Measurements from ENCODE around the gene DOK1. TPM values are rescaled to one million over a fixed set of nuclear protein-coding genes. Genes with fewer than 3 reads are reported as not detected.

DOK1 gene
- total RNA-seq, 1 experiment from 2014 or later = 15.0 TPM

DNA sequence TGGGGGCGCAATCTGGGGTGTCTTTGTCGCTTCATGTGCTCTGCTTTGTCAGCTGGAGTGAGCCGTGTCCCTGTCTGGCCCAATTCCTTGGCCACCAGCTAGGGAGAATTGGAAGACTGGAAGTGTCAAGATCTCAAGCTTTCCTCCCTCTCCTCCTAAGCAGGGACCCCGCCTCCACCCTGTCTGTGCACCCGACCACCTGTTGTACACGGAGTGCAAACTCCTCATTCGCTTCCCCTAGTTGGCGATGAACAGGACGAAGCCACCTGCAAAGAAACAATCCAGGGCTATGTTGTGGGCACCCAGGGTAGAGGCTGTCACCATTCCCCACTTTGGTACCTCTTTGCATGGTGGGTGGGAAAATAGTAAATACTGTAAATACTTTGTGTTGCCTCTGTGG is 26.8 kb upstream of the DOK1 start:
- DNase-seq = no peak
- no peaks in the 10 kb centered on the region for H3K27me3 ChIP-seq (ENCODE audit: insufficient read depth, low read depth)
- H3K9me2 ChIP-seq (ENCODE audit: insufficient read depth) = no peaks in the 10 kb centered on the region
- H3K9me3 ChIP-seq (ENCODE audit: insufficient read depth, low read depth) = no peaks in the 10 kb centered on the region
- no peak overlapping the region for H3K27ac ChIP-seq
- no TSS peak for BruUV-seq (replicated peaks)
- TF ChIP-seq EZH2 (IDR thresholded peaks at IDR 0.05; ENCODE audit: low read depth) = no peak
- TF ChIP-seq, protein P1, sequence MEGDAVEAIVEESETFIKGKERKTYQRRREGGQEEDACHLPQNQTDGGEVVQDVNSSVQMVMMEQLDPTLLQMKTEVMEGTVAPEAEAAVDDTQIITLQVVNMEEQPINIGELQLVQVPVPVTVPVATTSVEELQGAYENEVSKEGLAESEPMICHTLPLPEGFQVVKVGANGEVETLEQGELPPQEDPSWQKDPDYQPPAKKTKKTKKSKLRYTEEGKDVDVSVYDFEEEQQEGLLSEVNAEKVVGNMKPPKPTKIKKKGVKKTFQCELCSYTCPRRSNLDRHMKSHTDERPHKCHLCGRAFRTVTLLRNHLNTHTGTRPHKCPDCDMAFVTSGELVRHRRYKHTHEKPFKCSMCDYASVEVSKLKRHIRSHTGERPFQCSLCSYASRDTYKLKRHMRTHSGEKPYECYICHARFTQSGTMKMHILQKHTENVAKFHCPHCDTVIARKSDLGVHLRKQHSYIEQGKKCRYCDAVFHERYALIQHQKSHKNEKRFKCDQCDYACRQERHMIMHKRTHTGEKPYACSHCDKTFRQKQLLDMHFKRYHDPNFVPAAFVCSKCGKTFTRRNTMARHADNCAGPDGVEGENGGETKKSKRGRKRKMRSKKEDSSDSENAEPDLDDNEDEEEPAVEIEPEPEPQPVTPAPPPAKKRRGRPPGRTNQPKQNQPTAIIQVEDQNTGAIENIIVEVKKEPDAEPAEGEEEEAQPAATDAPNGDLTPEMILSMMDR (conservative IDR thresholded peaks at IDR 0.05) = no peak
- CTCF ChIA-PET = no interaction called here
- H2AFZ ChIP-seq = no peak overlapping the region
- peaks cover 18% of the 10 kb centered on the region for H3K36me3 ChIP-seq (ENCODE audit: low read depth)
- H3K4me2 ChIP-seq = peak overlapping the region; percentile 99
- POLR2A ChIA-PET (ENCODE audit: unreplicated experiment) = no interaction called here
- peaks cover 12% of the 10 kb centered on the region; the same call in 1 of the 2 replicates for H3F3A ChIP-seq (ENCODE audit: insufficient read depth, low read depth)
- H3K4me3 ChIP-seq = peak overlapping the region; percentile 93; the same call in 1 of the 2 replicates
- peaks cover 9% of the 10 kb centered on the region; the same call in 1 of the 2 replicates for H4K20me1 ChIP-seq (ENCODE audit: insufficient read depth)
- H3K79me2 ChIP-seq (ENCODE audit: low read depth) = peaks cover 37% of the 10 kb centered on the region
- H3K4me1 ChIP-seq (replicated peaks; ENCODE audit: insufficient read depth) = peaks cover 18% of the 10 kb centered on the region
- intact Hi-C loops (cut with micrococcal nuclease; ENCODE audit: unreplicated experiment) = no loop called here

DNA sequence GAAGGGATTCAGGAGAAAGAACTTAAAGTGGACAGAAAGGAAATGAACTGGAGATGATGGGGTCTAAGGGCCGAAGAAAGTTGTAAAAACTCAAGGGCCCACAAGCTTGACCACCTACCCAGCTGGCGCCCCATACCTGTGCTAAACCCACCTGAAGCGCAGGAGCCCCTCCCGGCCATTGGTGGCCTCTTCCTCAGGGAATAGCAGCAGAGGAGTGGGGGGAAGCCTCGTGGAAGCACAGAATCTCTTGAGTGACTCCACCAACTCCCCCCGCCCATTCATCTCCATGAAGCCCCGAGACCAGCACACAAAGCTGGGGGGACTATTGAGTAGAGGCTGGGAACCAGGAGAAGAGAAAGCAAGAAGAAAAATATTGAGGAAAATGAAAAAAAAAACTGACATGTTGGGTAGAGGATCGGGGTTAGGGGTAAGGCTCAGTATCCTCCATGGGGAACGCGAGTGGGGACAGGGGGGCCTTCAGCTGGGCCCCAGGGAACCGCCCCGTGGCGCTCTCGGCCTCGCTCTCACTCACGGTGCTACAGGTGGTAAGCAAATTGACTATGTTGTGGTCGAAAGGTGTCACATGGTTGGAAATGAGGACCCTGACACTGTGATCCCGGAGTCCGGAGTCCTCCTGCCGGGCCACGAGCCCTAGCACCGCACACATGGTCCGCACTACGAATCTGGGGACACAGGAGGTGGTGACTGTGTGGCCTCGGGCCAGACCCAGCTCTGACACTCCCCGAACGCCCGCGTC is 25.7 kb upstream of the DOK1 start:
- ChIA-PET POLR2A (ENCODE audit: unreplicated experiment) (interaction anchor here (0.6 to 1.0 kb wide), 3 partner anchors 11 to 41 kb away, joined by 3 read pairs; no protein-coding TSS in a partner anchor), CTCF (no interaction called here)
- H3K79me2 ChIP-seq (ENCODE audit: low read depth) = peaks cover 37% of the 10 kb centered on the region
- no peaks in the 10 kb centered on the region for H3K27me3 ChIP-seq (ENCODE audit: insufficient read depth, low read depth)
- no peak for DNase-seq
- H3K9me3 ChIP-seq (ENCODE audit: insufficient read depth, low read depth) = no peaks in the 10 kb centered on the region
- peaks cover 9% of the 10 kb centered on the region; the same call in 1 of the 2 replicates for H4K20me1 ChIP-seq (ENCODE audit: insufficient read depth)
- peaks cover 18% of the 10 kb centered on the region for H3K4me1 ChIP-seq (replicated peaks; ENCODE audit: insufficient read depth)
- peaks cover 12% of the 10 kb centered on the region; the same call in 1 of the 2 replicates for H3F3A ChIP-seq (ENCODE audit: insufficient read depth, low read depth)
- H2AFZ ChIP-seq = peak overlapping the region; percentile 83
- no peaks in the 10 kb centered on the region for H3K9me2 ChIP-seq (ENCODE audit: insufficient read depth)
- intact Hi-C loops (cut with micrococcal nuclease; ENCODE audit: unreplicated experiment) = loop anchor here (1.0 kb wide), 3 partner anchors 21 to 88 kb away; partner anchors contain the start of genes PCGF1 and TTC31
- peaks cover 18% of the 10 kb centered on the region for H3K36me3 ChIP-seq (ENCODE audit: low read depth)
- TF ChIP-seq EZH2 (IDR thresholded peaks at IDR 0.05; ENCODE audit: low read depth) = no peak
- TF ChIP-seq, protein P1 (conservative IDR thresholded peaks at IDR 0.05) = no peak
- TSS peak; percentile 58 for BruUV-seq (replicated peaks)
- peak overlapping the region; percentile 93 for H3K4me3 ChIP-seq
- H3K27ac ChIP-seq = peak overlapping the region; percentile 48
- H3K4me2 ChIP-seq = peak overlapping the region; percentile 99

DNA sequence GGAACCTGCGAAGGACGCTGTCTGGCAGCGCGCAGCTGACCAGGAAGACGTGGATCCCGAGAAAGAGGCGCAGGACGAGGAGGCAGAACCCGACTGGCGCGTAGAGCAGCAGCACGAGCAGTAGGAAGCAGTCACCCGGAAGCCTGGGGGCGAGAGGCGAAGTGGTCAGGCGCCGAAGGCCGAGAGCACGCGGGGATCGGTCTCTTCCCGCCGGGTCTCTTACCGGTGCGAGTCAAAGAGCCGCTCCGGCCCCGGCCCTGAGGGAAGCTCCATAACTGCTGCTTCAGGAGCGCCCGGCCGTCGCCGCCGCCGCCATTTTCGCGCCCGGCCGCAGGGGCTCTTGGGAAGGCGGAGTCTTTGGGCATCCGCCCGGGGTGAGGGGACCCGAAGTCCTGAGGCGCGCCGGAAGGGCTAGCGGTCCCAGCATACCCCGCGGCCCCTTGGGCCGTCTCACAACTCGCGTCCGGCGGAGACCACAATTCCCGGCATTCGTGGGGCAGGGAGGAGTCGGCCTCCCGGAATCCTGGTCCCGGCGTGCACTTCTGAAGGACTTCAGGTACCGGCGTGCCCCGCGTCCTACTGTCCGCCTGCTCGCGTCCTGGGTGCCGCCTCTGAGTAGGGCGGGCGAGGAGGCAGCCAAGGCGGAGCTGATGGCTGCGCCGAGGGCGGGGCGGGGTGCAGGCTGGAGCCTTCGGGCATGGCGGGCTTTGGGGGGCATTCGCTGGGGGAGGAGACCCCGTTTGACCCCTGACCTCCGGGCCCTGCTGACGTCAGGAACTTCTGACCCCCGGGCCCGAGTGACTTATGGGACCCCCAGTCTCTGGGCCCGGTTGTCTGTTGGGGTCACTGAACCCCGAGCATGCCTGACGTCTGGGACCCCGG is 24.9 kb upstream of the DOK1 start, which contains the start of the genes AUP1 and HTRA2:
TSS of gene AUP1 (minus strand) at position 350 of the 882 bp plus-strand sequence. CDS start at position 273, 77 bp downstream.
TSS of gene HTRA2 (plus strand) at position 577 of the 882 bp plus-strand sequence. CDS start at position 651, 74 bp downstream.
- H3K4me3 ChIP-seq = peak within 1 kb of the TSS; percentile 93
- peak within 1 kb of the TSS; percentile 94 for H2AFZ ChIP-seq
- no peaks in the 10 kb centered on the region for H3K9me3 ChIP-seq (ENCODE audit: insufficient read depth, low read depth)
- peak within 1 kb of the TSS; percentile 99 for H3K4me2 ChIP-seq
- DNase-seq = peak; percentile 97 to 98
- BruUV-seq (replicated peaks) = no TSS peak
- H4K20me1 ChIP-seq (ENCODE audit: insufficient read depth) = peaks cover 9% of the 10 kb centered on the region; the same call in 1 of the 2 replicates
- H3K36me3 ChIP-seq (ENCODE audit: low read depth) = peaks cover 18% of the 10 kb centered on the region
- peaks cover 37% of the 10 kb centered on the region for H3K79me2 ChIP-seq (ENCODE audit: low read depth)
- TF ChIP-seq, protein P1 (conservative IDR thresholded peaks at IDR 0.05) = no peak
- TF ChIP-seq EZH2 (IDR thresholded peaks at IDR 0.05; ENCODE audit: low read depth) = no peak
- peaks cover 18% of the 10 kb centered on the region for H3K4me1 ChIP-seq (replicated peaks; ENCODE audit: insufficient read depth)
- ChIA-PET CTCF (interaction anchor here (0.5 to 0.7 kb wide), 2 partner anchors 46 to 58 kb away, joined by 3 to 8 read pairs; no protein-coding TSS in a partner anchor), POLR2A (ENCODE audit: unreplicated experiment) (interaction anchor here (0.6 to 1.0 kb wide), 6 partner anchors 12 to 331 kb away, joined by 3 to 4 read pairs (median 3); no protein-coding TSS in a partner anchor)
- H3K9me2 ChIP-seq (ENCODE audit: insufficient read depth) = no peaks in the 10 kb centered on the region
- H3K27me3 ChIP-seq (ENCODE audit: insufficient read depth, low read depth) = no peaks in the 10 kb centered on the region
- intact Hi-C loops (cut with micrococcal nuclease; ENCODE audit: unreplicated experiment) = loop anchor here (1.0 to 5.0 kb wide), 6 partner anchors 22 to 262 kb away; partner anchors contain the start of genes PCGF1 and TTC31
- H3K27ac ChIP-seq = peak within 1 kb of the TSS; percentile 48
- H3F3A ChIP-seq (ENCODE audit: insufficient read depth, low read depth) = peaks cover 12% of the 10 kb centered on the region; the same call in 1 of the 2 replicates

All from PC-9 (cell line).